Parathyroid adenoma (tissue), 2 donors: ENCODE data around the gene ERCC4.

Experiments used
- H2AFZ ChIP-seq: fragments of 300-600 bp; sonication (generic); one replicate; pipeline ENCODE4 v1.7.0; 2017; ENCODE audit warnings: antibody characterized with exemption, mild to moderate bottlenecking
- H3K27ac ChIP-seq: fragments of 300-600 bp; sonication (generic); one replicate; pipeline ENCODE4 v1.7.0; 2017
- H3K27me3 ChIP-seq: fragments of 300-600 bp; sonication (generic); one replicate; pipeline ENCODE4 v1.7.0; 2017; ENCODE audit warnings: low read length; ENCODE audit not compliant: control insufficient read depth, insufficient read depth
- H3K36me3 ChIP-seq: fragments of 300-600 bp; sonication (generic); one replicate; pipeline ENCODE4 v1.7.0; 2017; ENCODE audit warnings: low read length; ENCODE audit not compliant: control insufficient read depth, insufficient read depth
- H3K4me1 ChIP-seq: fragments of 300-600 bp; sonication (generic); one replicate; pipeline ENCODE4 v1.7.0; 2017; ENCODE audit warnings: control low read depth
- H3K4me2 ChIP-seq: fragments of 300-600 bp; sonication (generic); one replicate; pipeline ENCODE4 v1.7.0; 2017; ENCODE audit warnings: low read length
- H3K4me3 ChIP-seq: fragments of 300-600 bp; sonication (generic); one replicate; pipeline ENCODE4 v1.7.0; 2017; ENCODE audit warnings: low read depth, low read length
- H3K79me2 ChIP-seq: fragments of 300-600 bp; sonication (generic); one replicate; pipeline ENCODE4 v1.7.0; 2017; ENCODE audit warnings: control low read depth
- H3K9ac ChIP-seq: fragments of 300-600 bp; sonication (generic); one replicate; pipeline ENCODE4 v1.7.0; 2017; ENCODE audit warnings: mild to moderate bottlenecking
- H3K9me3 ChIP-seq: fragments of 300-600 bp; sonication (generic); one replicate; pipeline ENCODE4 v1.7.0; 2017; ENCODE audit warnings: low read length; ENCODE audit not compliant: control insufficient read depth
- CTCF ChIP-seq: fragments of 300-600 bp; sonication (generic); IDR thresholded peaks from one replicate; pipeline ENCODE4 v1.7.0; 2017; ENCODE audit warnings: antibody characterized with exemption, mild to moderate bottlenecking
- donor health status: primary hyperparathyroidism.

Gene ERCC4

DNA sequence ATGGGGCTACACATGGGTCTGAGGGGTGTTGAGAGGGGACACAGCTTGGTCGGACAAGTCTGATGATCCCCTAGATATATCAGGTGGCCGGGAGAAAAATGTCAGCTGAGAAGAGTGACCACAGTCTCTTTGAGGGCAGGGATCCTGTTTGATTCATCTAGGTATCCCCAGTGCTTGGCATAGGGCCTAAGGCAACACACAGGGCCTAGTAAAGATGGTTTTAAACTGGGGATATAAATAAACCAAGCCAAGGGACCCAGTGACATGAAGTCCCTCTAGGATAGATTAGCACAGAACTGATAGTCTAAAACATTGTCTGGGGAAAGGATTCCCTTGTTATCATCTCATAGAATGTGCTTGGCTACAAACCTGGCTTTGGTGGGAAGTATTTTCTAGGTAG lies 1.4 kb downstream of the ERCC4 start:
- no peaks in the 10 kb centered on the region for H3K9me3 ChIP-seq
- H2AFZ ChIP-seq = no peak overlapping the region
- no peak overlapping the region for H3K27ac ChIP-seq
- H3K4me2 ChIP-seq = no peak overlapping the region
- no peaks in the 10 kb centered on the region for H3K36me3 ChIP-seq
- no peaks in the 10 kb centered on the region for H3K27me3 ChIP-seq
- H3K9ac ChIP-seq = no peak overlapping the region
- H3K4me1 ChIP-seq = peaks cover 3% of the 10 kb centered on the region
- TF ChIP-seq CTCF = no peak
- H3K4me3 ChIP-seq = no peak overlapping the region
- peaks cover 2% of the 10 kb centered on the region for H3K79me2 ChIP-seq

DNA sequence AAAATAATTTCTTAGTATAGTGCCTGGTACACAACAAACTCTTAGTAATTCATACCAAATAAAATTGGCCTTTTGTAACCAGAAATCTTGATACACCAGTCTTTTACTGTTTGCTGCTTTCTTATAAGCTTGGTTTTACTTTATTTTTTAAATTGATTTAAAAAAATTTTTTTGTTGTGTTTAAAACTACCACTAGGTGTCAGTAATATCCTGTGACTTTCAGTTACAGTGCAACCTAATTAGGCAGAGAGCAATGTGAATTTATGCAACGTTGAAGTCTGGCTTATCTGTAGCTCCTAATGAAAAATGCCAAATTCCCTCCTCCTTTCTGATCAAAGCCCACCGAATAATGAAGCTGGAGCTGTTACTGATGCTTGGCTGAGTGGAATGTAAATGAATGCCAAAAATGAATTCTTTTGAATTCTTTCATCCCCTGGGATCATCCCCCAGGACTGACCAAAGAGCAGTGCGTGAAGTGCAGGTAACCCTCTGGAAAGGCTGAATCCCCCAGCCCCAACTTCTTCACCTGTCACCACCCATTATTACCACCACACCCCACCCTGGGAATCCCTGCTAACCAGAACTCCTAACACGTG lies 3.8 kb downstream of the ERCC4 start:
- H3K9me3 ChIP-seq = no peaks in the 10 kb centered on the region
- no peak overlapping the region for H3K4me2 ChIP-seq
- H3K36me3 ChIP-seq = no peaks in the 10 kb centered on the region
- H2AFZ ChIP-seq = no peak overlapping the region
- H3K27ac ChIP-seq = no peak overlapping the region
- no peak overlapping the region for H3K4me3 ChIP-seq
- no peaks in the 10 kb centered on the region for H3K27me3 ChIP-seq
- peaks cover 2% of the 10 kb centered on the region for H3K79me2 ChIP-seq
- no peak overlapping the region for H3K9ac ChIP-seq
- peaks cover 3% of the 10 kb centered on the region for H3K4me1 ChIP-seq
- TF ChIP-seq CTCF = peak; percentile 75

GRCh38 chr16:13926464-13926863 lies 6.5 kb downstream of the ERCC4 start:
- Histone ChIP-seq H3K4me2 (no peak overlapping the region), H2AFZ (no peak overlapping the region), H3K9me3 (no peaks in the 10 kb centered on the region), H3K27ac (no peak overlapping the region), H3K79me2 (peaks cover 2% of the 10 kb centered on the region), H3K9ac (no peak overlapping the region), H3K4me3 (no peak overlapping the region), H3K27me3 (no peaks in the 10 kb centered on the region), H3K36me3 (no peaks in the 10 kb centered on the region), H3K4me1 (no peaks in the 10 kb centered on the region)
- no peak for TF ChIP-seq CTCF

- Histone ChIP-seq H3K27ac (no peak overlapping the region), H3K4me2 (no peak overlapping the region), H3K36me3 (no peaks in the 10 kb centered on the region)
Observed at GRCh38 chr16:13926891-13927290, 6.9 kb downstream of the ERCC4 start.

More at GRCh38 chr16:13926891-13927290, 6.9 kb downstream of the ERCC4 start:
- Histone ChIP-seq H3K4me3 (no peak overlapping the region), H3K9ac (no peak overlapping the region), H3K79me2 (peaks cover 2% of the 10 kb centered on the region), H2AFZ (no peak overlapping the region), H3K9me3 (no peaks in the 10 kb centered on the region), H3K27me3 (no peaks in the 10 kb centered on the region), H3K4me1 (no peaks in the 10 kb centered on the region)
- TF ChIP-seq CTCF = no peak
